HepG2 (cell line): ENCODE results near the gene RBBP8NL. TPM values are rescaled to one million over a fixed set of nuclear protein-coding genes. Genes with fewer than 3 reads are reported as not detected.

Experiments
- ETV5 ChIP-seq: IDR thresholded peaks from 2 replicates; pipeline ENCODE4 v1.6.1; 2018; ENCODE audit warnings: missing biosample characterization, missing genetic modification reagents, inconsistent platforms, borderline replicate concordance
- GZF1 ChIP-seq: sonication (generic); formaldehyde crosslinking; IDR thresholded peaks from 2 replicates; pipeline ENCODE4 v1.5.1; 2020; ENCODE audit warnings: mild to moderate bottlenecking, missing genetic modification reagents
- IRX3 ChIP-seq: sonication (generic); formaldehyde crosslinking; IDR thresholded peaks from 2 replicates; pipeline ENCODE4 v1.8.1; 2023; ENCODE audit warnings: mild to moderate bottlenecking, low read depth, missing genetic modification reagents, borderline replicate concordance
- KLF15 ChIP-seq: sonication (generic); formaldehyde crosslinking; IDR thresholded peaks from 2 replicates; pipeline ENCODE4 v1.8.1; 2023; ENCODE audit warnings: borderline replicate concordance, mild to moderate bottlenecking, inconsistent platforms, missing genetic modification reagents, mixed read lengths
- NR1H2 ChIP-seq: sonication (generic); formaldehyde crosslinking; IDR thresholded peaks from 2 replicates; pipeline ENCODE4 v1.8.1; 2022; ENCODE audit warnings: low read depth, missing genetic modification reagents, borderline replicate concordance
- NR2F1 ChIP-seq, 2 experiments: fragments of 450-650 bp in 1 of 2; formaldehyde crosslinking in 1 of 2; IDR thresholded peaks; 2 replicates each; pipeline versions ENCODE4 v1.5.0 to v1.6.1; 2016 to 2020; ENCODE audit warnings: mild to moderate bottlenecking in 1 of 2, missing compliant biosample characterization in 1 of 2, missing genetic modification reagents in 1 of 2, moderate library complexity in 1 of 2
- ZNF350 ChIP-seq: sonication (generic); formaldehyde crosslinking; IDR thresholded peaks from 2 replicates; pipeline ENCODE4 v1.4.0; 2020; ENCODE audit warnings: mild to moderate bottlenecking, low read depth, missing genetic modification reagents, borderline replicate concordance
- ZNF768 ChIP-seq: sonication (generic); formaldehyde crosslinking; IDR thresholded peaks from 2 replicates; pipeline ENCODE4 v1.4.0; 2020; ENCODE audit warnings: missing genetic modification reagents
- ZSCAN20 ChIP-seq: sonication (generic); formaldehyde crosslinking; IDR thresholded peaks from 2 replicates; pipeline ENCODE4 v1.4.0; 2020; ENCODE audit warnings: missing genetic modification reagents, mild to moderate bottlenecking, borderline replicate concordance
- polyA plus RNA-seq, 8 experiments: library from polyadenylated mRNA; depleted of rRNA in 3 of 8; stranded (reverse) in 7 of 8; unstranded in 1 of 8; fragments of >200 nt; fragmentation: Illumina TruSeq in 4 of 8; extraction: Trizol in 4 of 8; gene quantifications; 2 replicates each; pipeline versions ENCODE4 v1.2.1 to v1.2.3, GENCODE V29; 2011 to 2016; ENCODE audit warnings: low read depth in 4 of 8, missing spikeins in 1 of 8, mixed read lengths in 1 of 8; ENCODE audit not compliant: insufficient read depth in 1 of 8
- total RNA-seq, 5 experiments: library from RNA; depleted of rRNA; stranded (reverse); fragments of >200 nt; fragmentation: Illumina TruSeq; extraction: Trizol; gene quantifications; 2 replicates each; pipeline ENCODE4 v1.2.3, GENCODE V29; 2016; ENCODE audit warnings: low read depth in 1 of 5
- TF ChIP-seq, protein P1 (sequence below): sonication (generic); formaldehyde crosslinking; IDR thresholded peaks from 2 replicates; pipeline ENCODE4 v1.5.0; 2020; ENCODE audit warnings: mild to moderate bottlenecking, missing genetic modification reagents
- TF ChIP-seq, protein P2 (sequence below): sonication (generic); formaldehyde crosslinking; IDR thresholded peaks from 2 replicates; pipeline ENCODE4 v1.5.0; 2020; ENCODE audit warnings: mild to moderate bottlenecking, low read depth, missing genetic modification reagents, borderline replicate concordance
- TF ChIP-seq, protein P3 (sequence below): sonication (generic); formaldehyde crosslinking; IDR thresholded peaks from 2 replicates; pipeline ENCODE4 v1.4.0; 2020; ENCODE audit warnings: mild to moderate bottlenecking, missing genetic modification reagents
- TF ChIP-seq, protein P4 (sequence below): IDR thresholded peaks from 2 replicates; pipeline ENCODE4 v1.4.0; 2020; ENCODE audit warnings: mild to moderate bottlenecking, missing genetic modification reagents

Gene RBBP8NL
- total and polyA plus RNA-seq, 2 of the 13 experiments (the other 11 are each of a cell fraction or from before 2014, with no cell fraction given), result 0.69 to 0.86 TPM

GRCh38 chr20:62371588-62372041 lies 55.7 kb downstream of the RBBP8NL start (continued):
- TF ChIP-seq, protein P1, sequence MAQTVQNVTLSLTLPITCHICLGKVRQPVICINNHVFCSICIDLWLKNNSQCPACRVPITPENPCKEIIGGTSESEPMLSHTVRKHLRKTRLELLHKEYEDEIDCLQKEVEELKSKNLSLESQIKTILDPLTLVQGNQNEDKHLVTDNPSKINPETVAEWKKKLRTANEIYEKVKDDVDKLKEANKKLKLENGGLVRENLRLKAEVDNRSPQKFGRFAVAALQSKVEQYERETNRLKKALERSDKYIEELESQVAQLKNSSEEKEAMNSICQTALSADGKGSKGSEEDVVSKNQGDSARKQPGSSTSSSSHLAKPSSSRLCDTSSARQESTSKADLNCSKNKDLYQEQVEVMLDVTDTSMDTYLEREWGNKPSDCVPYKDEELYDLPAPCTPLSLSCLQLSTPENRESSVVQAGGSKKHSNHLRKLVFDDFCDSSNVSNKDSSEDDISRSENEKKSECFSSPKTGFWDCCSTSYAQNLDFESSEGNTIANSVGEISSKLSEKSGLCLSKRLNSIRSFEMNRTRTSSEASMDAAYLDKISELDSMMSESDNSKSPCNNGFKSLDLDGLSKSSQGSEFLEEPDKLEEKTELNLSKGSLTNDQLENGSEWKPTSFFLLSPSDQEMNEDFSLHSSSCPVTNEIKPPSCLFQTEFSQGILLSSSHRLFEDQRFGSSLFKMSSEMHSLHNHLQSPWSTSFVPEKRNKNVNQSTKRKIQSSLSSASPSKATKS (CRISPR knock-in tag), result no peak
- TF ChIP-seq ZSCAN20 (CRISPR knock-in tag), result 0 out of 2 replicates have a peak, but pooled peaks have one; percentile 66
- no peak for TF ChIP-seq NR2F1 (CRISPR knock-in tag; IDR thresholded peaks at IDR 0.05)
- TF ChIP-seq ETV5, result no peak
- 0 out of 2 replicates have a peak, but pooled peaks have one; percentile 53 for TF ChIP-seq GZF1 (CRISPR knock-in tag)
- no peak for TF ChIP-seq ZNF350
- TF ChIP-seq KLF15 (CRISPR knock-in tag), result peak; percentile 9; the same call in 1 of the 2 replicates
- TF ChIP-seq IRX3 (CRISPR knock-in tag), result peak; percentile 54; the same call in 1 of the 2 replicates
- TF ChIP-seq, protein P2, sequence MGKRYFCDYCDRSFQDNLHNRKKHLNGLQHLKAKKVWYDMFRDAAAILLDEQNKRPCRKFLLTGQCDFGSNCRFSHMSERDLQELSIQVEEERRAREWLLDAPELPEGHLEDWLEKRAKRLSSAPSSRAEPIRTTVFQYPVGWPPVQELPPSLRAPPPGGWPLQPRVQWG, result no peak
- TF ChIP-seq, protein P3, sequence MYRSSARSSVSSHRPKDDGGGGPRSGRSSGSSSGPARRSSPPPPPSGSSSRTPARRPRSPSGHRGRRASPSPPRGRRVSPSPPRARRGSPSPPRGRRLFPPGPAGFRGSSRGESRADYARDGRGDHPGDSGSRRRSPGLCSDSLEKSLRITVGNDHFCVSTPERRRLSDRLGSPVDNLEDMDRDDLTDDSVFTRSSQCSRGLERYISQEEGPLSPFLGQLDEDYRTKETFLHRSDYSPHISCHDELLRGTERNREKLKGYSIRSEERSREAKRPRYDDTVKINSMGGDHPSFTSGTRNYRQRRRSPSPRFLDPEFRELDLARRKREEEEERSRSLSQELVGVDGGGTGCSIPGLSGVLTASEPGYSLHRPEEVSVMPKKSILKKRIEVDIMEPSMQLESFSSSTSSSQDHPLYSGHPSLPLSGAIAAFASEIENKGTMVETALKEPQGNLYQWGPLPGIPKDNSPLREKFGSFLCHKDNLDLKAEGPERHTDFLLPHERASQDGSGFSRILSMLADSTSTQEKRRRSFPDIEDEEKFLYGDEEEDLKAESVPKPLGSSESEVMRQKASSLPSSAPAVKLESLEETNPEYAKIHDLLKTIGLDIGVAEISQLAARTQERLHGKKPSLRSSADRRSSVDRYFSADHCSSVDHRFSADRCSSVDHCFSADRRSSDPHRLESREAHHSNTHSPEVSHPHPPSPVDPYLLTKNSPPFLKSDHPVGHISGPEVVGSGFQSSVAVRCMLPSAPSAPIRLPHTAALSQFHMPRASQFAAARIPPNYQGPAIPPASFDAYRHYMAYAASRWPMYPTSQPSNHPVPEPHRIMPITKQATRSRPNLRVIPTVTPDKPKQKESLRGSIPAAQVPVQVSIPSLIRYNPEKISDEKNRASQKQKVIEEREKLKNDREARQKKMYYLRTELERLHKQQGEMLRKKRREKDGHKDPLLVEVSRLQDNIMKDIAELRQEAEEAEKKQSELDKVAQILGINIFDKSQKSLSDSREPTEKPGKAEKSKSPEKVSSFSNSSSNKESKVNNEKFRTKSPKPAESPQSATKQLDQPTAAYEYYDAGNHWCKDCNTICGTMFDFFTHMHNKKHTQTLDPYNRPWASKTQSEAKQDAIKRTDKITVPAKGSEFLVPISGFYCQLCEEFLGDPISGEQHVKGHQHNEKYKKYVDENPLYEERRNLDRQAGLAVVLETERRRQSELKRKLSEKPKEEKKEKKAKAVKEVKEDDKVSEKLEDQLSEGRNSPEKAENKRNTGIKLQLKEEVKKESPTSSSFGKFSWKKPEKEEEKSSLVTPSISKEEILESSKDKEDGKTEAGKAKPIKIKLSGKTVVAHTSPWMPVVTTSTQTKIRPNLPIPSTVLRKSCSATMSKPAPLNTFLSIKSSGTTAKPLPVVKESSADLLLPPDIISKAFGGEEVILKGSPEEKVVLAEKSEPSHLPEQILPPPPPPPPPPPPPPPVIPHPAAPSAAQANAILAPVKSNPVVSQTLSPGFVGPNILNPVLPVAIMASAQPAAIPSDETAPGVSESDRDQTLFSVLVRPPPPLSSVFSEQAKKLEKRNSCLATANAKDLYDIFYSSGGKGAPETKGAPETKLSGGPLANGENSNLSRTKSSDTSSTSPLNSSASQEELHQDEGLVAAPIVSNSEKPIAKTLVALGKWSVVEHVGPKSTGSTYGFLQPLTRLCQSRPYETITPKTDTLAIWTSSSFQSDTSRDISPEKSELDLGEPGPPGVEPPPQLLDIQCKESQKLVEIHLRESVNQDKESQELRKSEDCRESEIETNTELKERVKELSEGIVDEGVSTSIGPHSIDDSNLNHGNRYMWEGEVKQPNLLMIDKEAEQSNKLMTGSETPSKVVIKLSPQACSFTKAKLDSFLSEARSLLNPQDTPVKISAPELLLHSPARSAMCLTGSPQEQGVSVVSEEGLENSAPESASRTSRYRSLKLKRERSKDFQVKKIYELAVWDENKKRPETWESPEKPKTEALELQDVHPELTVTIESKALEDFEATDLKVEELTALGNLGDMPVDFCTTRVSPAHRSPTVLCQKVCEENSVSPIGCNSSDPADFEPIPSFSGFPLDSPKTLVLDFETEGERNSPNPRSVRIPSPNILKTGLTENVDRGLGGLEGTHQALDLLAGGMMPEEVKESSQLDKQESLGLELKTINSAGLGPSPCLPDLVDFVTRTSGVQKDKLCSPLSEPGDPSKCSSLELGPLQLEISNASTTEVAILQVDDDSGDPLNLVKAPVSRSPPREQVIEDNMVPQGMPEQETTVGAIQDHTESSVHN (CRISPR knock-in tag), result no peak
- TF ChIP-seq ZNF768, result peak; percentile 31; the same call in 1 of the 2 replicates
- TF ChIP-seq, protein P4, sequence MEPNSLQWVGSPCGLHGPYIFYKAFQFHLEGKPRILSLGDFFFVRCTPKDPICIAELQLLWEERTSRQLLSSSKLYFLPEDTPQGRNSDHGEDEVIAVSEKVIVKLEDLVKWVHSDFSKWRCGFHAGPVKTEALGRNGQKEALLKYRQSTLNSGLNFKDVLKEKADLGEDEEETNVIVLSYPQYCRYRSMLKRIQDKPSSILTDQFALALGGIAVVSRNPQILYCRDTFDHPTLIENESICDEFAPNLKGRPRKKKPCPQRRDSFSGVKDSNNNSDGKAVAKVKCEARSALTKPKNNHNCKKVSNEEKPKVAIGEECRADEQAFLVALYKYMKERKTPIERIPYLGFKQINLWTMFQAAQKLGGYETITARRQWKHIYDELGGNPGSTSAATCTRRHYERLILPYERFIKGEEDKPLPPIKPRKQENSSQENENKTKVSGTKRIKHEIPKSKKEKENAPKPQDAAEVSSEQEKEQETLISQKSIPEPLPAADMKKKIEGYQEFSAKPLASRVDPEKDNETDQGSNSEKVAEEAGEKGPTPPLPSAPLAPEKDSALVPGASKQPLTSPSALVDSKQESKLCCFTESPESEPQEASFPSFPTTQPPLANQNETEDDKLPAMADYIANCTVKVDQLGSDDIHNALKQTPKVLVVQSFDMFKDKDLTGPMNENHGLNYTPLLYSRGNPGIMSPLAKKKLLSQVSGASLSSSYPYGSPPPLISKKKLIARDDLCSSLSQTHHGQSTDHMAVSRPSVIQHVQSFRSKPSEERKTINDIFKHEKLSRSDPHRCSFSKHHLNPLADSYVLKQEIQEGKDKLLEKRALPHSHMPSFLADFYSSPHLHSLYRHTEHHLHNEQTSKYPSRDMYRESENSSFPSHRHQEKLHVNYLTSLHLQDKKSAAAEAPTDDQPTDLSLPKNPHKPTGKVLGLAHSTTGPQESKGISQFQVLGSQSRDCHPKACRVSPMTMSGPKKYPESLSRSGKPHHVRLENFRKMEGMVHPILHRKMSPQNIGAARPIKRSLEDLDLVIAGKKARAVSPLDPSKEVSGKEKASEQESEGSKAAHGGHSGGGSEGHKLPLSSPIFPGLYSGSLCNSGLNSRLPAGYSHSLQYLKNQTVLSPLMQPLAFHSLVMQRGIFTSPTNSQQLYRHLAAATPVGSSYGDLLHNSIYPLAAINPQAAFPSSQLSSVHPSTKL (CRISPR knock-in tag), result no peak
- no peak for TF ChIP-seq NR1H2
